K562 (cell line): ENCODE data around the gene YBEY. TPM values are rescaled to one million over a fixed set of nuclear protein-coding genes. Genes with fewer than 3 reads are reported as not detected.

Experiments
- ATAC-seq: fragments of 200-7000 bp; cut with Tn5 transposase; 3 replicates; pipeline ENCODE4 v1.9.1; 2020; ENCODE audit warnings: moderate library complexity
- BruUV-seq: library from RNA; stranded (reverse); fragments of 400-500 nt; replicated peaks from 2 replicates; lab custom pipeline; 2021; lab: Mats Ljungman, UMichigan
- CTCF ChIA-PET: fragments of 300-600 bp; formaldehyde crosslinking; extraction: SDS; loops from one replicate; lab custom pipeline; 2021; ENCODE audit warnings: low intra/inter-chr PET ratio; lab: Yijun Ruan, JAX
- POLR2A ChIA-PET: fragments of 300-600, 350-650 bp; sonication (Branson Sonifier 250); formaldehyde crosslinking; extraction: SDS; loops from one replicate; lab custom pipeline; 2021; ENCODE audit warnings: antibody characterized with exemption, inconsistent platforms; lab: Yijun Ruan, JAX
- DNase-seq, 4 experiments: peaks; one replicate each; pipeline versions ENCODE4 v3.0.0 to v3.0.0-alpha.2; 2011 to 2018; ENCODE audit warnings: low spot score in 3 of 4, mixed read lengths in 3 of 4; ENCODE audit errors: extremely low read depth in 1 of 4
- FAIRE-seq: peaks from 2 replicates; lab custom pipeline; 2011; peaks lifted over from hg19 to GRCh38; lab: Jason Lieb, UNC
- H2AFZ ChIP-seq: 2 replicates; pipeline ENCODE4 v1.6.0; 2011; ENCODE audit warnings: low read depth, low read length, control low read depth, inconsistent platforms
- H3K27ac ChIP-seq: fragments of 200-600 bp; 3 replicates; pipeline ENCODE4 v1.8.0; 2011; ENCODE audit warnings: low read depth, mild to moderate bottlenecking, control low read depth, inconsistent platforms, low read length, moderate library complexity, mixed read lengths; ENCODE audit errors: extremely low read depth
- H3K27me3 ChIP-seq, 2 experiments: fragments of 300-600 bp in 1 of 2; 2 replicates in 1 of 2; 3 replicates in 1 of 2; pipeline versions ENCODE4 v1.6.0 to v1.8.0; 2011; ENCODE audit warnings: inconsistent platforms in 2 of 2, low read length in 2 of 2, mild to moderate bottlenecking in 1 of 2, mixed read lengths in 1 of 2, moderate library complexity in 1 of 2; ENCODE audit not compliant: control insufficient read depth in 2 of 2, insufficient read depth in 2 of 2
- H3K36me3 ChIP-seq: fragments of 300-600 bp; 3 replicates; pipeline ENCODE4 v1.8.0; 2011; ENCODE audit warnings: mild to moderate bottlenecking, low read length, inconsistent platforms; ENCODE audit not compliant: control insufficient read depth, insufficient read depth
- H3K4me1 ChIP-seq, 2 experiments: fragments of 200-600 bp in 1 of 2; replicated peaks in 1 of 2; 2 replicates in 1 of 2; 3 replicates in 1 of 2; pipeline versions ENCODE4 v1.5.1 to v1.8.0; 2011; ENCODE audit warnings: inconsistent platforms in 2 of 2, low read length in 2 of 2, mild to moderate bottlenecking in 1 of 2, mixed read lengths in 1 of 2, moderate library complexity in 1 of 2; ENCODE audit not compliant: control insufficient read depth in 2 of 2, insufficient read depth in 2 of 2
- H3K4me2 ChIP-seq: 2 replicates; pipeline ENCODE4 v1.6.1; 2011; ENCODE audit warnings: low read length, control low read depth, inconsistent platforms, mixed read lengths; ENCODE audit not compliant: insufficient read depth
- H3K4me3 ChIP-seq: fragments of 200-600 bp; sonication (generic), shearing (Covaris generic); 2 replicates; pipeline ENCODE4 v1.5.1; 2016; ENCODE audit warnings: control low read depth, inconsistent platforms
- H3K79me2 ChIP-seq: fragments of 200-600 bp; 3 replicates; pipeline ENCODE4 v1.8.0; 2011; ENCODE audit warnings: low read length, inconsistent platforms; ENCODE audit not compliant: control insufficient read depth, insufficient read depth
- H3K9ac ChIP-seq, 2 experiments: 2 replicates each; pipeline versions ENCODE4 v1.6.0 to v1.6.1; 2011; ENCODE audit warnings: low read depth in 2 of 2, low read length in 2 of 2, control low read depth in 1 of 2, inconsistent platforms in 1 of 2, mild to moderate bottlenecking in 1 of 2, mixed read lengths in 1 of 2; ENCODE audit not compliant: insufficient read depth in 1 of 2
- H3K9me1 ChIP-seq: one replicate; pipeline ENCODE4 v1.6.0; 2011; ENCODE audit warnings: inconsistent platforms, mild to moderate bottlenecking, low read length, moderate library complexity; ENCODE audit not compliant: control insufficient read depth, insufficient read depth
- H3K9me3 ChIP-seq: replicated peaks from 2 replicates; pipeline ENCODE4 v1.5.1; 2011; ENCODE audit warnings: low read depth, low read length, inconsistent platforms; ENCODE audit not compliant: control insufficient read depth, insufficient read depth
- H4K20me1 ChIP-seq: replicated peaks from 2 replicates; pipeline ENCODE4 v1.6.1; 2011; ENCODE audit warnings: low read length, inconsistent platforms, mixed read lengths; ENCODE audit not compliant: control insufficient read depth, insufficient read depth
- AFF1 ChIP-seq, 2 experiments: fragments of 450-650 bp; IDR thresholded peaks; 2 replicates each; pipeline ENCODE4 v1.6.1; 2018; ENCODE audit warnings: mild to moderate bottlenecking in 2 of 2, low read depth in 1 of 2; ENCODE audit not compliant: partially characterized antibody in 2 of 2
- CBX3 ChIP-seq, 2 experiments: IDR thresholded peaks; 1 replicate in 1 of 2; 2 replicates in 1 of 2; pipeline ENCODE4 v1.6.1; 2012; ENCODE audit warnings: inconsistent platforms in 2 of 2, low read length in 2 of 2, borderline replicate concordance in 1 of 2, control low read depth in 1 of 2
- FOXP1 ChIP-seq: sonication (generic); formaldehyde crosslinking; IDR thresholded peaks from 2 replicates; pipeline ENCODE4 v1.8.0; 2022; ENCODE audit warnings: mild to moderate bottlenecking, missing genetic modification reagents
- MAFK ChIP-seq: IDR thresholded peaks from 2 replicates; pipeline ENCODE4 v1.6.1; 2011; ENCODE audit warnings: low read length, improper control_type of control experiment
- SMARCA5 ChIP-seq: fragments of 450-650 bp; IDR thresholded peaks from 2 replicates; pipeline ENCODE4 v1.6.1; 2016
- TAF1 ChIP-seq: IDR thresholded peaks from 2 replicates; pipeline ENCODE4 v1.6.1; 2011; ENCODE audit warnings: mild to moderate bottlenecking, low read length, moderate library complexity; ENCODE audit not compliant: insufficient read depth, control insufficient read depth, severe bottlenecking; ENCODE audit errors: extremely low read depth
- ZNF583 ChIP-seq: fragments of 250-450 bp; sonication (Bioruptor Pico); IDR thresholded peaks from 2 replicates; pipeline ENCODE4 v1.4.0; 2020
- WGBS: fragments of 100-300 bp; shearing (Covaris generic); methylation state at CpG from one replicate; pipeline ENCODE4 v1.1.6; 2016; ENCODE audit warnings: low coverage, mixed read lengths; ENCODE audit not compliant: insufficient coverage; ENCODE audit errors: missing lambda C conversion rate; 5-methylcytosine and 5-hydroxymethylcytosine counted together
- in situ Hi-C: fragments of 300-500 bp; cut with MboI; formaldehyde crosslinking; loops from 4 replicates; pipeline ENCODE4 v1.15.0; 2018; ENCODE audit warnings: inconsistent platforms, mixed read lengths
- intact Hi-C: fragments of 100-400 bp; cut with micrococcal nuclease; formaldehyde crosslinking; loops from 2 replicates; pipeline ENCODE4 v1.14.2; 2022
- polyA plus RNA-seq, 8 experiments: library from polyadenylated mRNA; depleted of rRNA in 4 of 8; stranded (reverse) in 5 of 8; unstranded in 3 of 8; fragments of >200 nt; fragmentation: Nextera tagmentation in 2 of 8; fragmentation: Illumina TruSeq in 1 of 8; extraction: Ambion mirVana in 2 of 8; extraction: Trizol in 1 of 8; gene quantifications; 2 replicates each; pipeline versions ENCODE4 v1.2.1 to v1.2.3, GENCODE V29; 2011 to 2014; ENCODE audit warnings: inconsistent platforms in 1 of 8, missing spikeins in 1 of 8
- total RNA-seq, 7 experiments: library from RNA; depleted of rRNA in 6 of 7; stranded (reverse); fragments of >200 nt in 6 of 7; fragmentation: Illumina TruSeq in 2 of 7; extraction: Trizol in 2 of 7; gene quantifications; 2 replicates each; pipeline versions ENCODE4 v1.2.1 to v1.2.3, GENCODE V29; 2011 to 2021; ENCODE audit warnings: low replicate concordance in 1 of 7
- TF ChIP-seq, protein P1 (sequence below): sonication (generic); formaldehyde crosslinking; IDR thresholded peaks from 2 replicates; pipeline ENCODE4 v1.8.0; 2023; ENCODE audit warnings: mild to moderate bottlenecking, missing genetic modification reagents
- TF ChIP-seq, protein P2 (sequence below), 2 experiments: fragments of 450-650 bp in 1 of 2; IDR thresholded peaks; 2 replicates each; pipeline ENCODE4 v1.6.1; 2011 to 2017; ENCODE audit warnings: low read depth in 2 of 2, antibody characterized with exemption in 1 of 2, borderline replicate concordance in 1 of 2, low read length in 1 of 2, mild to moderate bottlenecking in 1 of 2, mixed read lengths in 1 of 2; ENCODE audit not compliant: control insufficient read depth in 1 of 2

Gene YBEY
- total and polyA plus RNA-seq, 9 of the 15 experiments (the other 6 are each of a cell fraction or from before 2014, with no cell fraction given) = 6.4 to 28.0 (median 12.4) TPM

- peak overlapping the region; percentile 29; the same call in 1 of the 2 replicates for H2AFZ ChIP-seq
- intact Hi-C loops = no loop called here
- DNase-seq = no peak
- TF ChIP-seq CBX3 (IDR thresholded peaks at IDR 0.05; ENCODE audit: borderline replicate concordance in 1 of 2, low read length in 2 of 2) (peak in 1 of 2 experiments; percentile 11; a peak in 1 of 3 replicates), ZNF583 (0 out of 2 replicates have a peak, but pooled peaks have one; percentile 40), SMARCA5 (no peak), AFF1 (IDR thresholded peaks at IDR 0.05; ENCODE audit: low read depth in 1 of 2, partially characterized antibody in 2 of 2) (peak in 1 of 2 experiments; percentile 24), TAF1 (no peak), FOXP1 (CRISPR knock-in tag) (no peak; the same call in 1 of the 2 replicates), MAFK (no peak)
- TF ChIP-seq, protein P1, sequence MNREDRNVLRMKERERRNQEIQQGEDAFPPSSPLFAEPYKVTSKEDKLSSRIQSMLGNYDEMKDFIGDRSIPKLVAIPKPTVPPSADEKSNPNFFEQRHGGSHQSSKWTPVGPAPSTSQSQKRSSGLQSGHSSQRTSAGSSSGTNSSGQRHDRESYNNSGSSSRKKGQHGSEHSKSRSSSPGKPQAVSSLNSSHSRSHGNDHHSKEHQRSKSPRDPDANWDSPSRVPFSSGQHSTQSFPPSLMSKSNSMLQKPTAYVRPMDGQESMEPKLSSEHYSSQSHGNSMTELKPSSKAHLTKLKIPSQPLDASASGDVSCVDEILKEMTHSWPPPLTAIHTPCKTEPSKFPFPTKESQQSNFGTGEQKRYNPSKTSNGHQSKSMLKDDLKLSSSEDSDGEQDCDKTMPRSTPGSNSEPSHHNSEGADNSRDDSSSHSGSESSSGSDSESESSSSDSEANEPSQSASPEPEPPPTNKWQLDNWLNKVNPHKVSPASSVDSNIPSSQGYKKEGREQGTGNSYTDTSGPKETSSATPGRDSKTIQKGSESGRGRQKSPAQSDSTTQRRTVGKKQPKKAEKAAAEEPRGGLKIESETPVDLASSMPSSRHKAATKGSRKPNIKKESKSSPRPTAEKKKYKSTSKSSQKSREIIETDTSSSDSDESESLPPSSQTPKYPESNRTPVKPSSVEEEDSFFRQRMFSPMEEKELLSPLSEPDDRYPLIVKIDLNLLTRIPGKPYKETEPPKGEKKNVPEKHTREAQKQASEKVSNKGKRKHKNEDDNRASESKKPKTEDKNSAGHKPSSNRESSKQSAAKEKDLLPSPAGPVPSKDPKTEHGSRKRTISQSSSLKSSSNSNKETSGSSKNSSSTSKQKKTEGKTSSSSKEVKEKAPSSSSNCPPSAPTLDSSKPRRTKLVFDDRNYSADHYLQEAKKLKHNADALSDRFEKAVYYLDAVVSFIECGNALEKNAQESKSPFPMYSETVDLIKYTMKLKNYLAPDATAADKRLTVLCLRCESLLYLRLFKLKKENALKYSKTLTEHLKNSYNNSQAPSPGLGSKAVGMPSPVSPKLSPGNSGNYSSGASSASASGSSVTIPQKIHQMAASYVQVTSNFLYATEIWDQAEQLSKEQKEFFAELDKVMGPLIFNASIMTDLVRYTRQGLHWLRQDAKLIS = no peak
- TF ChIP-seq, protein P2, sequence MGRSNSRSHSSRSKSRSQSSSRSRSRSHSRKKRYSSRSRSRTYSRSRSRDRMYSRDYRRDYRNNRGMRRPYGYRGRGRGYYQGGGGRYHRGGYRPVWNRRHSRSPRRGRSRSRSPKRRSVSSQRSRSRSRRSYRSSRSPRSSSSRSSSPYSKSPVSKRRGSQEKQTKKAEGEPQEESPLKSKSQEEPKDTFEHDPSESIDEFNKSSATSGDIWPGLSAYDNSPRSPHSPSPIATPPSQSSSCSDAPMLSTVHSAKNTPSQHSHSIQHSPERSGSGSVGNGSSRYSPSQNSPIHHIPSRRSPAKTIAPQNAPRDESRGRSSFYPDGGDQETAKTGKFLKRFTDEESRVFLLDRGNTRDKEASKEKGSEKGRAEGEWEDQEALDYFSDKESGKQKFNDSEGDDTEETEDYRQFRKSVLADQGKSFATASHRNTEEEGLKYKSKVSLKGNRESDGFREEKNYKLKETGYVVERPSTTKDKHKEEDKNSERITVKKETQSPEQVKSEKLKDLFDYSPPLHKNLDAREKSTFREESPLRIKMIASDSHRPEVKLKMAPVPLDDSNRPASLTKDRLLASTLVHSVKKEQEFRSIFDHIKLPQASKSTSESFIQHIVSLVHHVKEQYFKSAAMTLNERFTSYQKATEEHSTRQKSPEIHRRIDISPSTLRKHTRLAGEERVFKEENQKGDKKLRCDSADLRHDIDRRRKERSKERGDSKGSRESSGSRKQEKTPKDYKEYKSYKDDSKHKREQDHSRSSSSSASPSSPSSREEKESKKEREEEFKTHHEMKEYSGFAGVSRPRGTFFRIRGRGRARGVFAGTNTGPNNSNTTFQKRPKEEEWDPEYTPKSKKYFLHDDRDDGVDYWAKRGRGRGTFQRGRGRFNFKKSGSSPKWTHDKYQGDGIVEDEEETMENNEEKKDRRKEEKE (IDR thresholded peaks at IDR 0.05; ENCODE audit: borderline replicate concordance in 1 of 2, control insufficient read depth in 1 of 2, low read depth in 2 of 2, low read length in 1 of 2) = 0 out of 4 replicates have a peak, but pooled peaks of 1 of the 2 experiments have one; percentile 9
These were observed 37.1 kb downstream of the YBEY start for GRCh38 chr21:46323227-46323709.

More at GRCh38 chr21:46323227-46323709, 37.1 kb downstream of the YBEY start:
- ATAC-seq (no peak), FAIRE-seq (no peak)
- Histone ChIP-seq H3K27ac (peak overlapping the region; percentile 99), H3K27me3 (no peaks in the 10 kb centered on the region), H3K9ac (peak overlapping the region; percentile 99), H3K36me3 (peaks cover 42% of the 10 kb centered on the region), H3K4me3 (peak overlapping the region; percentile 89), H3K4me2 (peak overlapping the region; percentile 91), H3K4me1 (peaks cover 32 to 63% of the 10 kb centered on the region in 2 experiments; a peak in 4 of 5 replicates), H4K20me1 (peaks cover 26% of the 10 kb centered on the region), H3K79me2 (peaks cover 83% of the 10 kb centered on the region), H3K9me3 (no peaks in the 10 kb centered on the region), H3K9me1 (no peaks in the 10 kb centered on the region)
- ChIA-PET CTCF (interaction anchor here (0.6 kb wide), 1 partner anchor 409 kb away, joined by 4 read pairs; no protein-coding TSS in a partner anchor), POLR2A (interaction anchor here (0.6 to 1.8 kb wide), 15 partner anchors 10 to 345 kb away, joined by 3 to 12 read pairs (median 4); partner anchors contain the start of genes LSS, MCM3AP and YBEY)
- in situ Hi-C loops = no loop called here
- 0% methylated on average over 29 of the region's 34 CpGs for WGBS
- no TSS peak for BruUV-seq
